Hematopoietic multipotent progenitor cell treated with erythropoietin and hydrocortisone succinate and interleukin-3 and kit ligand, for 17 days (in vitro differentiated cells): ENCODE measurements around the gene GC.
"Not testable (repeated sequence)": the region's sequence is repeated elsewhere in the genome, so short reads cannot be mapped to it uniquely, and the experiment has no call there.

ENCODE experiments used
- DNase-seq: peaks from one replicate; pipeline ENCODE4 v3.0.0-alpha.2; 2015; ENCODE audit warnings: low spot score

The GC gene

GRCh38 chr4:71765821-71766383, 18.0 kb downstream of the GC start:
- no peak for DNase-seq

GRCh38 chr4:71765350-71765749, 18.5 kb downstream of the GC start:
- no peak for DNase-seq

- no peak for DNase-seq
Measured at GRCh38 chr4:71752383-71753042, 31.4 kb downstream of the GC start.

DNA sequence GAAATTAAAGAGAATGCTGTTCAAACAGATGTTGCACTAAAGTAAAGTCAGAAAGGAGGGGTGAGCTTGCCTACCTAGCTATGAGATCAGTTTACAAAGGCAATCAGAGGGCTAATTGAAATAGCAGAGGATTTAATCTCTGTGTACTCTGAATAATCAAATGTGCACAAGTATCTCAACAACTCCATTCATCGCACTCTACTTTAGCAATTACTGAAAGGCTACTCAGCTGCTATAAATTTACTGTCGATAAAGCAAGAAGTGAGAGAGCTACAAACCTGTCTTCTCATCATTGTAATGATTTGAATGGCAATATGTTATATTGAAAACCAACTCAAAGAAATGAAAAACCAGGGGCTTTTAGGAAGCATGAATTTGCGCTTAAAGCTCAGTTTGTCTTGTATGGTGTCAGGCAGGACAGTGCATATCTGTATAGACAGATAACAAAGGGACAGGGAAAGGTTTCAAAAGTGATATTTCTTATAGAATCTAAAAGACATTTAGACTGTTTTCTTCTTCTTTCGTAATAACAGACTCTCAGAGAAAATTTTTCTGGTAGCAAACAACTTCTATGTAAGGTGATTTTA, 34.8 kb downstream of the GC start:
- DNase-seq, result no peak

GRCh38 chr4:71746379-71746778, 37.5 kb downstream of the GC start:
- DNase-seq, result no peak

GRCh38 chr4:71738782-71739181, 45.1 kb downstream of the GC start:
- DNase-seq, result not testable (repeated sequence)

DNA sequence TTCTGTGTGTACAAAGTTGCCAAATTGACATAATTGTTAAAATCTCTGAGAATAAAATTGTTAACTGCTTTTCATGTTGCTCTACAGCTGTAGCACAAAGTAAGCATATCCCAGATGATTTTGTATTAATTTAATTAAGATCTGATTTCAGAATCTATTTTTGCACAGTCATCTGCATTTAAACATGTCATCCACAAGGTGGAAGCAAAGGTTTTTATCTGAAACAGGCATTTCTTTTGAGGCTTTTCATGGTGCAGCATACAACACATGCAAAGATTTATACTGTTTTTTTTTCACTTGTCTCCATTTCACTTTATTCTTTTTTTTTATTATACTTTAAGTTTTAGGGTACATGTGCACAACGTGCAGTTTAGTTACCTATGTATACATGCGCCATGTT, 51.2 kb downstream of the GC start:
- DNase-seq, result no peak

- no peak for DNase-seq
Measured at GRCh38 chr4:71732066-71732465, 51.8 kb downstream of the GC start.

GRCh38 chr4:71729856-71730255, 54.0 kb downstream of the GC start:
- no peak for DNase-seq

DNA sequence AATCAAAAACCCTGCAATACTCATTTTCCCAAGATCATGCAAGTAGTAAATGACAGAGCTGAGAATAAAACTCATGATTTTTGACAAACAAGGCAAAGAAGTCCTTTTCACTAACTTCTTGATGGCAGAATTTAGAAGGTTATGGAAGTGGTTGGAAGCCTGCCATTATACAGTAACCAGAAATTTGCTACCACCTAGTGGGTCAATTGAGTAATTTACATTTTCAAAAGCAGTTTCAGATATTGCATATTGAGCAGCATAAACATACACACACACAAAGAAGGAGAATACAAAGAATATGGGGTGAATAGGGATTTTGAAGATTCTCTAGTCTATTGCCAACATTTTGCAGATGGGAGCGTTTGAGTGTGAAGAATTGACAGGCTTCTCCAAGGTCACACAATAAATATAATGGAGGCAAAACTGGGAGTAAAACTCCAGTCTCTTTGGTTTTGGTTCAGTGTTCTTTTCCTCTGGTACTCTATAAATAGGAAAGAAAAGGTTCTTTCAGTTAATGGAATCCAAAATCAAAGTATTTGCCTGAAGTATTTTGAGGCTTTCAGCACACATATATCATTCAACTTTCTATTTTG, 70.2 kb downstream of the GC start:
- no peak for DNase-seq

GRCh38 chr4:71711985-71712348, 71.9 kb downstream of the GC start:
- no peak for DNase-seq

DNA sequence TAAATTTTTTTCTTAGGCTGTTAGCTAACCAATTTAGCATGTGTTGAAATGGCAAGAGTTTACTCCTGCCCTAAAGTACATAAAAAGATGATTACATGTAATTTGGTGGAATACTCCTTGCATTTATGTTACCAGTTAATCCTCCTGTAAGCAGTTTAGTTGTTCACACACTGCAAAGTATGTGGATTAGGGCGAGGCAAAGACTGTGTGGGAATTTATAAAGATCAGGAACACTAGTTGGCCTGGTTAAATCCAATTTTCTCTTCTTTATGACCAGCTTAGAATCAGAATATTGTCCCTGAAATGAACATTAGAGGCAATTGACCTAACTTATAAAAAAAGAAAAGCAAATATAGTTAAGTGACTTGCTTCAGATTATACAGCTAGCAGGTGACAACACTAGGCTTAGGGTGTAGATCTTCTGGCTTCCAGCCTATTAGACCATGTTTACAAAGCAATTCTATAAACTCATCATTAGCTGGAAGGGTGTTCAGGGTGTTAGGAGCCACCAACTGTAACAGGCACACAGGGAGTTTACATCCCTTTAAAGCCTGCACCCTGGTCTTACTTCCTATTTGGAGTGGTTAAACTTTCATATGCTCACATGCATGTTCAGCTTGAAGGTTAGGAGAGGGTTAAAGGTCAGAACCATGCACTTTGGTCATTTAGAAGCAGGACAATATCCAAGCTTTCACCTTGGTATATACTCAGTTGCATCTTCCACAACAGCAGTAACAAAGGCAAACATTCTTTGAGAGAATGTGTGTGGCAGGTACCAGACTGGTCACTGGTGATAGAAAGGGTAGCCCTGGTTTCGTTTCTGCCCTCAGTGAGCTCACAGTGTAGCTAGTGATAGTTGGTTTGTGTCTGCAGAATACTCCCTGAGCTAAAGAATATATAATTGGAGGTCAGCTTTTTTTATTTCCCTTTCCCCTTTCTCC, 72.6 kb downstream of the GC start:
- no peak for DNase-seq

GRCh38 chr4:71709961-71710360, 73.9 kb downstream of the GC start:
- DNase-seq, result no peak

- no peak for DNase-seq
Measured at GRCh38 chr4:71698141-71698540, 85.7 kb downstream of the GC start.

GRCh38 chr4:71697031-71697430, 86.8 kb downstream of the GC start:
- DNase-seq, result no peak

GRCh38 chr4:71694961-71695360, 88.9 kb downstream of the GC start:
- no peak for DNase-seq

- no peak for DNase-seq
Measured at GRCh38 chr4:71692963-71693362, 90.9 kb downstream of the GC start.

GRCh38 chr4:71692198-71692597, 91.7 kb downstream of the GC start:
- no peak for DNase-seq
